GM19035 (cell line): ENCODE results near the gene CLEC1A.
"Not testable (repeated sequence)": the region's sequence is repeated elsewhere in the genome, so short reads cannot be mapped to it uniquely, and the experiment has no call there.

Experiments
- ATAC-seq: cut with Tn5 transposase; IDR thresholded peaks from one replicate; pipeline ENCODE4 v1.9.1; 2021; ENCODE audit not compliant: unreplicated experiment

CLEC1A gene

GRCh38 chr12:10052193-10052913 lies 46.4 kb downstream of the CLEC1A start:
- ATAC-seq, result no peak

GRCh38 chr12:10048526-10048925 lies 50.3 kb downstream of the CLEC1A start:
- ATAC-seq, result no peak

- ATAC-seq, result no peak
These were observed 56.6 kb downstream of the CLEC1A start for GRCh38 chr12:10042167-10042566.

GRCh38 chr12:10033783-10034545 lies 64.8 kb downstream of the CLEC1A start:
- no peak for ATAC-seq

- no peak for ATAC-seq
These were observed 67.0 kb downstream of the CLEC1A start for GRCh38 chr12:10031771-10032175.

GRCh38 chr12:10031321-10031720 lies 67.5 kb downstream of the CLEC1A start:
- no peak for ATAC-seq

GRCh38 chr12:10030446-10030845 lies 68.3 kb downstream of the CLEC1A start, which contains the start of gene CLEC9A:
Gene CLEC9A (plus strand): TSS chr12:10030682. CDS start chr12:10052688, 22,006 bp downstream.
- ATAC-seq, result no peak

- no peak for ATAC-seq
These were observed 71.1 kb downstream of the CLEC1A start for GRCh38 chr12:10027721-10028120.

GRCh38 chr12:10027311-10027710 lies 71.5 kb downstream of the CLEC1A start:
- ATAC-seq, result no peak

GRCh38 chr12:10026666-10027065 lies 72.1 kb downstream of the CLEC1A start:
- not testable (repeated sequence) for ATAC-seq

- ATAC-seq, result no peak
These were observed 73.5 kb downstream of the CLEC1A start for GRCh38 chr12:10025236-10025635.

- no peak for ATAC-seq
These were observed 77.4 kb downstream of the CLEC1A start for GRCh38 chr12:10021342-10021741.
